ENCODE results near the gene FNIP2. TPM values are rescaled to one million over a fixed set of nuclear protein-coding genes. Genes with fewer than 3 reads are reported as not detected.

Gene FNIP2
- total RNA-seq, 2 experiments from 2014 or later = 0.09 to 1.0 TPM

DNA sequence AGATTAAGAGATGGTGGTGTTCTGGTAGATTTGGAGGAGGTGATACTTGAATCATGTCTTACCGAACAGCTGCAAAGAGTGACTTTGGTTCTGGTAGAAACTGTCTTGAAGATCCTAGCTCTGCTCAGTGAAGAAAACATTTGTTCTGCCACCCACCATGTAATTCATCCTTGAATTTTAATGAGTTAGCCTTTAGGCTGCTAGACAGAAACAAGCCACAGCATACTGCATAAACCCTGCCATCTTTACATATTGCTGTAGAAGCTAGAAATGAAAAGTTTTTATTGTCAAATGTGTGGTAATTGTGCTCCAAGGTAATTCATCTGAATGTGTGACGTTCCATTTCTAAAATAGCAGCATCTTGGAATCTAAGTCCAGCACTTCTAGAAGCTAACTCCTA, 173.1 kb downstream of the FNIP2 start:
- POLR2A ChIA-PET = interaction anchor here (1.3 kb wide), 1 partner anchor 15 kb away, joined by 4 read pairs; no protein-coding TSS in a partner anchor
- Histone ChIP-seq H3K36me3 (ENCODE audit: insufficient read depth, low read length) (no peaks in the 10 kb centered on the region), H3K79me2 (ENCODE audit: insufficient read depth, low read depth, low read length) (no peaks in the 10 kb centered on the region), H3K4me1 (ENCODE audit: insufficient read depth, low read length, poor library complexity, severe bottlenecking) (no peaks in the 10 kb centered on the region), H4K20me1 (ENCODE audit: insufficient read depth, low read length) (no peaks in the 10 kb centered on the region), H3K9me2 (ENCODE audit: insufficient read depth, low read length) (no peaks in the 10 kb centered on the region), H3K4me3 (ENCODE audit: low read depth, low read length, poor library complexity, severe bottlenecking) (no peak overlapping the region), H3K9me3 (ENCODE audit: low read length) (no peaks in the 10 kb centered on the region), H3K4me2 (ENCODE audit: low read length) (no peak overlapping the region), H3K27ac (ENCODE audit: low read depth, low read length, poor library complexity, severe bottlenecking) (no peak overlapping the region), H2AFZ (ENCODE audit: low read length) (no peak overlapping the region)
- TF ChIP-seq EZH2phosphoT487 (IDR thresholded peaks at IDR 0.05; ENCODE audit: borderline replicate concordance, low read depth, low read length) = no peak
- TF ChIP-seq, protein P1, sequence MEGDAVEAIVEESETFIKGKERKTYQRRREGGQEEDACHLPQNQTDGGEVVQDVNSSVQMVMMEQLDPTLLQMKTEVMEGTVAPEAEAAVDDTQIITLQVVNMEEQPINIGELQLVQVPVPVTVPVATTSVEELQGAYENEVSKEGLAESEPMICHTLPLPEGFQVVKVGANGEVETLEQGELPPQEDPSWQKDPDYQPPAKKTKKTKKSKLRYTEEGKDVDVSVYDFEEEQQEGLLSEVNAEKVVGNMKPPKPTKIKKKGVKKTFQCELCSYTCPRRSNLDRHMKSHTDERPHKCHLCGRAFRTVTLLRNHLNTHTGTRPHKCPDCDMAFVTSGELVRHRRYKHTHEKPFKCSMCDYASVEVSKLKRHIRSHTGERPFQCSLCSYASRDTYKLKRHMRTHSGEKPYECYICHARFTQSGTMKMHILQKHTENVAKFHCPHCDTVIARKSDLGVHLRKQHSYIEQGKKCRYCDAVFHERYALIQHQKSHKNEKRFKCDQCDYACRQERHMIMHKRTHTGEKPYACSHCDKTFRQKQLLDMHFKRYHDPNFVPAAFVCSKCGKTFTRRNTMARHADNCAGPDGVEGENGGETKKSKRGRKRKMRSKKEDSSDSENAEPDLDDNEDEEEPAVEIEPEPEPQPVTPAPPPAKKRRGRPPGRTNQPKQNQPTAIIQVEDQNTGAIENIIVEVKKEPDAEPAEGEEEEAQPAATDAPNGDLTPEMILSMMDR (conservative IDR thresholded peaks at IDR 0.05; ENCODE audit: low read length) = no peak
- intact Hi-C loops (cut with micrococcal nuclease; ENCODE audit: unreplicated experiment) = no loop called here
- CTCF ChIA-PET (ENCODE audit: unreplicated experiment) = no interaction called here
- DNase-seq (ENCODE audit: low spot score) = no peak
- BruUV-seq (replicated peaks) = no TSS peak

DNA sequence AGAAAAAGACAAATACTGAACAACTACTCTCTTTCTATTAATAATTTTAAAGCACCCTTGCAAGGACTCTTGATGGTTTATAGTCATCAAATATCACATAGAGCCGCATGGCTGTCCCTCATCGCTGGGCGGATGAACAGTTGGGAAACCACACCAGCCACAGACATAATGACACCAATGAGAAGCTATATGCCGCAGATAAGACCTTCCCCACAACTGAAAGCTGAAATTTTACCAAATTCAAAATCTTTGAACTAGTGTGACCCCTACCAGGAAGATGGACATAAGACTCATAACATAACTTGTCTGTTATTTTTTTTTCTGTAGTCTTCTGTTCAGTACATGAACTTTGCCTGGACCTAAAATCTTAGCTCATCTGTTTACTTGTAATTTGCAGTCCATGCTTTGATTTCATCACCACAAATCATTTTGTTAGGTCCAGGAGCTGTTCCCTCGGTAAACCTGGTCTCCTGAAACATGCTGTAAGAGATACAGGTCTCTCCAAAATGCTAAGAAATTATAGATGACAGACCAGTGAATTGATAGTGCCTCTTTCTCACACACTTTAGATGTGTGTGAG, 176.8 kb downstream of the FNIP2 start:
- H3K27ac ChIP-seq (ENCODE audit: low read depth, low read length, poor library complexity, severe bottlenecking) = no peak overlapping the region
- no peak for DNase-seq (ENCODE audit: low spot score)
- CTCF ChIA-PET (ENCODE audit: unreplicated experiment) = no interaction called here
- TF ChIP-seq, protein P1 (conservative IDR thresholded peaks at IDR 0.05; ENCODE audit: low read length) = no peak
- TF ChIP-seq EZH2phosphoT487 (IDR thresholded peaks at IDR 0.05; ENCODE audit: borderline replicate concordance, low read depth, low read length) = no peak
- no peak overlapping the region for H2AFZ ChIP-seq (ENCODE audit: low read length)
- no peaks in the 10 kb centered on the region for H4K20me1 ChIP-seq (ENCODE audit: insufficient read depth, low read length)
- H3K79me2 ChIP-seq (ENCODE audit: insufficient read depth, low read depth, low read length) = no peaks in the 10 kb centered on the region
- H3K4me3 ChIP-seq (ENCODE audit: low read depth, low read length, poor library complexity, severe bottlenecking) = no peak overlapping the region
- no peaks in the 10 kb centered on the region for H3K9me2 ChIP-seq (ENCODE audit: insufficient read depth, low read length)
- intact Hi-C loops (cut with micrococcal nuclease; ENCODE audit: unreplicated experiment) = no loop called here
- POLR2A ChIA-PET = no interaction called here
- no peaks in the 10 kb centered on the region for H3K36me3 ChIP-seq (ENCODE audit: insufficient read depth, low read length)
- BruUV-seq (replicated peaks) = no TSS peak
- no peaks in the 10 kb centered on the region for H3K4me1 ChIP-seq (ENCODE audit: insufficient read depth, low read length, poor library complexity, severe bottlenecking)
- H3K4me2 ChIP-seq (ENCODE audit: low read length) = no peak overlapping the region
- H3K9me3 ChIP-seq (ENCODE audit: low read length) = no peaks in the 10 kb centered on the region

DNA sequence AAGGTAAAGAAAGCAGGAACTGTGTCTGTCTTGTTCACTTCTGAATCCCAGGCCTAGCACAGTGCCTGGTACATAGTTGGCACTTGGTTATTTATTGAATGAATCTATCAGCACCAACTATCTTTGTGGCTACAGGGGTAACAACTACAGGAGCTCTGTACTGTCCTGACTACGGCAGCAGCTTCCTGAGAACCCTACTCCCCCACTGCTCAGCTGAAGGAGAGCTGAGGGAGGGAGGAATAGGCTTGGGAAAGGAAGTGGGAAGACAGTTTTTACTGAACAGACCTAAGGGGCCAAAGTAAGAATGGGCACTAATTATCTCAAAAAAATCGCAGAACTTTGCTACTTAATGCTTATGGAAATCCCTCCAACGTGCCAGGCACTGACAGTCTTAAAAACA, 178.0 kb downstream of the FNIP2 start:
- no TSS peak for BruUV-seq (replicated peaks)
- Histone ChIP-seq H3K4me2 (ENCODE audit: low read length) (no peak overlapping the region), H3K4me3 (ENCODE audit: low read depth, low read length, poor library complexity, severe bottlenecking) (no peak overlapping the region), H3K36me3 (ENCODE audit: insufficient read depth, low read length) (no peaks in the 10 kb centered on the region), H3K9me2 (ENCODE audit: insufficient read depth, low read length) (no peaks in the 10 kb centered on the region), H4K20me1 (ENCODE audit: insufficient read depth, low read length) (no peaks in the 10 kb centered on the region), H3K9me3 (ENCODE audit: low read length) (no peaks in the 10 kb centered on the region), H3K4me1 (ENCODE audit: insufficient read depth, low read length, poor library complexity, severe bottlenecking) (no peaks in the 10 kb centered on the region), H2AFZ (ENCODE audit: low read length) (no peak overlapping the region), H3K27ac (ENCODE audit: low read depth, low read length, poor library complexity, severe bottlenecking) (no peak overlapping the region), H3K79me2 (ENCODE audit: insufficient read depth, low read depth, low read length) (no peaks in the 10 kb centered on the region)
- CTCF ChIA-PET (ENCODE audit: unreplicated experiment) = no interaction called here
- TF ChIP-seq, protein P1 (conservative IDR thresholded peaks at IDR 0.05; ENCODE audit: low read length) = no peak
- no peak for TF ChIP-seq EZH2phosphoT487 (IDR thresholded peaks at IDR 0.05; ENCODE audit: borderline replicate concordance, low read depth, low read length)
- DNase-seq (ENCODE audit: low spot score) = no peak
- POLR2A ChIA-PET = no interaction called here
- intact Hi-C loops (cut with micrococcal nuclease; ENCODE audit: unreplicated experiment) = no loop called here

All from OCI-LY7 (cell line).